Esophagus mucosa (tissue), 1 donor: Measurements from ENCODE around the gene KCNH2. TPM values are rescaled to one million over a fixed set of nuclear protein-coding genes. Genes with fewer than 3 reads are reported as not detected.

Experiments used
- ATAC-seq: fragments of 200-7000 bp; cut with Tn5 transposase; one replicate; pipeline ENCODE4 v1.9.1; 2020
- total RNA-seq: library from RNA; stranded (reverse); gene quantifications from one replicate; pipeline ENCODE4 v1.2.4, GENCODE V29; 2023
- donor health status: DM: yes; HTN: yes; CAD: no.

The KCNH2 gene
- total RNA-seq, 1 donor from 2014 or later: 0.20 TPM

DNA sequence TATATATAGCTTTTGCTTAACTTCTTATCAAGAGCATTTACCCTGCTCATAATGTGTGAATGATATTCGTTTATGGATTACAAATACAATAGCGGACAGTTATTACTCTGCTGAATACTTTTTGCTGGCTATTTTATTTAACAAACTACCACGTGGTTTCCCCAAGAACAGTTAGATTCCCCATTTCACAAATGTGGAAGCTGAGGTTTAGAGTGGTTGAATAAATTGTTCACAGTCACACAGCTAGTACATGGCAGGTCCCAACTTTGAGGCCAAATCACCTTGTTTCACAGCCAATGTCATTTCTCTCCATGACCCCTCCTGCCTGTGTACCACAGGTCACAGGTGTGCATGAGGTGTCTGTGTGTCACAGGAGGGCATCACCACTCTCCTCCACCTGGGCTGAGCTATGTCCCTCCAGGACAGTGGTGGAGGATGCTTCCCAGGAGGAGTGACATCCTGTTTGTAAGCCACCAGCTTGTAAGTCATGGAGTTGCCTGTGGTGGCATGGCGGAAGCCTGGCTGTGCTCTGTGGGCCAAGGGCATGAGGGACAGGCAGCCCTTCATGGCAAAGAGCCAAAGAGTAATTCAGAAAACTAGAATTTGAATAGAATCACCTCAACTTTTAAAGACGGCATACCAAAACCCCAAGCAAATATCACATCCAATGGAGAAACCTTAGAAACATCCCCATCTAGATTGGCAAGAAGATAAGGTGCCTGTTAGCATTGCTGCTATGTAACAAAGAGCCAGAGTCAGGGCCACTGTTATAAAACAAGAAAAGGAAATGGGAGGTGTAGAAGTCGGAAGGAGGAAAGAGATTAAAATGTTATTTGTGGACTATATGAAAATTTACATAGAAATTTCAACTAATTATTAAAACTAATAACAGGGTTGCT, 73.9 kb downstream of the KCNH2 start:
- no peak for ATAC-seq

DNA sequence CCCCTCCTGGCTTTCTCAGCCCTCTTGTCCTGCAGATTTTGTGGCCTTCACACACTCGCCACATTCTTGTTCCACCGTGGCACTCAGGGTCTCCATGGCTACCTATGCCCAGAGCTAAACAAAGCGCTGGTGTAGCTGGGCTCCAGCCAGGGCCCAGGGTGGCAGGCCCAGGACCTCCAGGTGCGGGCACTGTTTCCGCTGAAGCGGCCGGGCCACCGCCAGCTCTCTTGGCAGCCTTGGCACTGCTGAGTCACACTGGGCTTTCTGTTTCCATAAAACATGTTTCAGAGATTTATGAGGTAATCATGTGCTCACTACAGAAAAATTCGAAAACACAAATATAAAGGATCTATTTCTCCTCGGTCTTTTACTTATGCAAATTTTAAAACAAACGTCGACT, 74.5 kb downstream of the KCNH2 start:
- peak; percentile 33 for ATAC-seq

DNA sequence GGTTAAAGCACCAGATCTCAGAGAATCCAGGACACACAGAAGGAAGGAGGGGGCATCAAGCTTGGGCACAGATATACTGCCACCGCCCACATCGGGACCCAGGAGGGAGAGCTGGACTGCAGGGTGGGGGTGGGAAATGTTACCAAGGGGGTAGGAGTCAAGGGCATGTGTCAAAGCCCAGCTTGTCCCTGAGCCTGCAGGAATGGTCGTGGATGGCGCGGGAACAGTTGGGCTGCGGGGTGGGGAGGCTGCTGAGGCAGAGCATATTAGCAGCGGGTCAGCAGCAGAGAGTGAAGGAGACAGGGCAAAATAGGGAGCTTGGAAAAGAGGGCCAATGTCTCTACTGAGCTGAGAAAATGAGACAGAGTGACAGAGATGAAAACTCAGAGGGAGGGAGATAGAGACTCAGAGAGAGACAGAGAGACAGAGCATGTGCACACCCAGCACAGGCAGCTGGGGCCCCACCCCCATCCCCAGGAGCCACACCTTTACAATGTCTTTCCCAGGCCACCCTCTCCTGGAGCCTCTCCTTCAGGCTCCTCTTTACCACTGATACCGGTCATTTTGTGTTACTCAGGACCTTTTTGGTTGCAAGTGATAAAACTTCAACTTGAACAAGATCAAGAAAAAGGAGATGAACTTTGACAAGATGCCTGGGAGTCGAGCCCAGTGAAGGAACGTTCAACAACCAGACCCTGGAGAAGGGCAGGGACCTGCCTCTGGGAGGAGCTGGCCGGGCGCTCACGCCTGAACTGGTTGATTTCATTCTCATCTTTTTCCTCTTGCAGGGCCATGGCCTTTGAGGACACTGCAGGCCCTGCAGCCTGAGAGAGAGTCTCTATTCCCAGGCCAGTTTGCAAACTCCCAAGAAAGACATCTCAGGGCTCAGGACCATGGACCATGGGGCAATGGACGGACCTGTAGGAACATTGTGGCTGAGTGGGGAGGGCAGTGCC, 75.8 kb downstream of the KCNH2 start:
- ATAC-seq: no peak

DNA sequence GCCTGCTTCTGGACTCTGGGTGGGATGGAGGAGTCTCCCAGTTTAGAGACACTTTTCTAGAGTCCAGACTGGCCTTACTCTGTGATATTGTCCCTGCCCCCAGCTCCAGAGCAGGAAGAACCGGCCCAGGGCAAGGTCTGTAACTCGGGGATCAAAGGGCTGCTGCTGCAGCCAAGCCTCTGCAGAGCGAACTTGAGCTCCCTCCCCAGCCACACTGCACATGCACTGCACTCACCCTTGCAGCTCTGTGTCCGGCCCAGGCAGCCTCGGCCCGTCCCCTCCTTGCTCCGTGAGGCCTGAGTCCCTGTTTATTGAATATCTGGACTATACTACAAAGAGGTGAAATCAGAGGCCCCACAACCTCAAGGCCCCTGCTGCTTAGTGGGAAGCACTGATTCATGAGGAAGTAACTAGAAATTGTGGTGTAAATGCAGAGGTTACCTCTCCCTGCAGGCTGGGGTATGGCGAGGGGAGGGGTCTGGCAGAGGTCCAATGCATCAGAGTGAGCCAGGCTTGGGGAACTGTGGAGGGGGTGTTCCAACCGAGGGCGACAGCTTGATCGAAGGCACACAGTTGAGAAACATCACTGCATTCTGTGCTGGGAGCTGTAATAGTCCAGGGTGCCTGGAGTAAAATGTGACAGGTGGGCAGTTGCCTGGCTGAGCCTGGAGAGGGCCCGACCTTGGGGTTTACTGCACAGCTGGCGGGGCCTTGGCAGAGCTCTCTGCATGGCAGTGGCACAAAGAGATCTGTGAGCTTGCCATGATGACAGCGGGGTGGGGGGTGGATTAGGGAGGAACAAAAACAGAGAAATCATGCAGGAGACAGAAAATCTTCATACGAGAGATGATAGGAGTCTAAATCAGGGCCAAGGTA, 76.7 kb downstream of the KCNH2 start:
- ATAC-seq: no peak

DNA sequence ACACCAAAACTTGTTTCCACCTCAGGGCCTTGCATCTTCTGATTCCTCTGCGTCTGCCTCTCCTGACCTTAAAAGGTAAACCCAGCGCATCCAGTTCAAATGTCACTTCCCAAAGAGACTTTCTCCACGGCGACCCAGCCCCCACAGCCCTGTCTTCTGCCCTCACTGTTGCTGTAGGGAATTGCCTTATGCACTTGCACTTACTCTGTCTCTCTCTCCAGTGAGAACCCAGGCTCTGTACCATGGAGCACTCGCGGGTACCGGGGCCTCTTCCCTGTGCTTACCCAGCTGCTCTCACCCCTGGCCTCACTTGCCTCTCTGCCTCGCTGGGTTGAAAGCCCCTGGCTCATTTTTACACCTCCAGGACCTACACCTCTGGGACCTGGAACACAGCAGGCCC, 77.4 kb downstream of the KCNH2 start:
- no peak for ATAC-seq

DNA sequence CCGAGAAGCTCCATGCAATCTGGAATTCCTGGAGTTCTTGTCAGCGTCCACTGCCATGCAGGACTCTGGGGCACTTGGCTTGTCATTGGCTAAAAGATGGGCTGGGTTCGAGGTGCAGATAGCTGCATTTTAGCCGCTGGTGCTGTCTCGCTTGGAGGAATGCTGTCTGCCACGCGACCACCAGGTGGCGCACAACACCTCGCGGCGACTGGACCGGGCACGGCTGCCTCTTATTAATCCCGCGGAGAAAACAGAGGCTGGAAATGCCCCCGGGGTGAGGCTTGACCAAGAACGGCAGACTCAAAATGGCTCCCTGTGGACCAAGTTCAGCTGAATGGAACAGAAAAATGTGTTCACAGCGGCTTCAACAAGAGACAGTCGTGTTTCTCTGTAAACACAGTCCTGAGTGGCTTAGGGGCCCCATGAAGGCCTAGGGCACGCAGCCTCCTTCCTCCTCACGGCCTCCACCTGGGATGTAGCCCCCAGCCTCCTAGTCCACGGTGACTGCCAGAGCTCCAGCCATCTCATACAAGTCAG, 79.6 kb downstream of the KCNH2 start:
- peak; percentile 70 for ATAC-seq

DNA sequence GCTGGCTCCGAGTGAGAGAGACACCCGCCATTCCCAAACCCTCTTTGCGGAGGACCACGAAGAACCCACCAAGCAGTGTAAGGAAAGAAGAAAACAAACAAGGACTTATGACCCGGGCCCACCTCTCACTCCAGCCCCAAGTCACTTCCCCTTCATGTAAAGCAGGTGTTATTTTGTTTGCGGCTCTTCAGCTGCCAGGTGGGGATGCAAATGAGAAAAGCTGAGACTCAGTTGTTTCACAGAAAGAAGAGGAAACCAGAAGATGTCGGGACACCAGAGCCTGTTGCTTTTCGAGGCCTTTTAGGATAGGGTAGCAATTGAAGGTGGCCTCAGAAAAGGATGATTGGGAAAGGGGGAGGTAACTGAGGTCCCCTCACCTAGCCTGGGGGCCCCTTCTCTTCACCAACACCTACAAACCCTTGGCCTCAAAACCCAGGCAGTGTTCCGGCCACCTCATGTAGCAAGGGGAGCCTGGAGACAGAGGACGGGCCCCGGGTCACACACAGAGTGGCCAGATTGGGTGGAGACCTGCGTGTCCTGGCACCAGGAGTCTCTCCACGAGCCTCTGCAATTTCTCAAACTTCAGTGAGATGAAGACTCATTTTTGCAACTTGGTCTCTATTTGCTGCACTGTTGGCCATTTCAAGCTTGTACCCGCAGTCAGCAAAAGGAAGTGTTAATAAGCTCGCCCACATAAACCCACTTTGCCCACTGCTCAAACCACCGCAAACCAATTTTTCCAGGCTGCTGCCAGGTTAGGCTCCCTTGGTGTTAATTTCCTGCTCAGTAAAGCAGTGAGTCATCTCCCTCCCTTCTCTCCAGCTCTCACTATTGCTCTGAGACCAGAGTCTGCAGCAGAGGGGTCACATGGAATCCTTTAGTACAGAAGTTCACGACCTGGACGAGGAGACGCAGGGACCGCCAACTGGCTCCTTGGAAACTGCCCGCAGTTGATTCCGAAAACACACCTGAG, 80.3 kb downstream of the KCNH2 start:
- ATAC-seq: peak; percentile 22

DNA sequence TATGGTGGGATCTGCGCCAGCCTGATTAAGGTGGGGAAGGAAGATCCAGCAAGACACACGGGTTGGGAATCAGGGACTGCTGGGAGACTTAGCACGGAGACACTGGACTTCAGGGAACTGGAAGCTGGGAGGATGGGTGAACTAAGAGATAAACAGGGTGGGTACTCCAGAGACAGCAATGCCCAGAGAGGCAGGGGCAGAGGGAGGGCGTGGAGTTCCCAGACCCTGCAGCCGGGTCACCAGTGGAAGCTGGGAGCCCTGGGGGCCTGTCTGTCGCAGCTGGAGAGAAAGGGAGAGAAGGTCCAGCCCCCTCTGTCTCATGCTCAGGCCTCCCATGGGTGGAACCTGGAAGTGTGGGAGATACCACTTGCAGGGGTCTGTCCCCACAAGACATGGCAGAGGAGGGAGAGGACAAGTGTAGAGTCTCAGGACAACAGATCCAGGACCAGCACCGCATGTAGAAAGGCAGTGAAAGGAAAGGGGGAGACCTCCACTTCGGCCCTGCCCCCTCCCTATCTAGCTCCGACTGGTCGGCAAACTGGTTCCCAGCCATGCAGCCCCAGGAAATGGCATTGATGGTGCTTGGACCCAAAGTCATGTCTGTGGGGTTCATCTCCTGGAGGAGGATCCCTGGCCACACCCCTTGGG, 81.4 kb downstream of the KCNH2 start:
- no peak for ATAC-seq

DNA sequence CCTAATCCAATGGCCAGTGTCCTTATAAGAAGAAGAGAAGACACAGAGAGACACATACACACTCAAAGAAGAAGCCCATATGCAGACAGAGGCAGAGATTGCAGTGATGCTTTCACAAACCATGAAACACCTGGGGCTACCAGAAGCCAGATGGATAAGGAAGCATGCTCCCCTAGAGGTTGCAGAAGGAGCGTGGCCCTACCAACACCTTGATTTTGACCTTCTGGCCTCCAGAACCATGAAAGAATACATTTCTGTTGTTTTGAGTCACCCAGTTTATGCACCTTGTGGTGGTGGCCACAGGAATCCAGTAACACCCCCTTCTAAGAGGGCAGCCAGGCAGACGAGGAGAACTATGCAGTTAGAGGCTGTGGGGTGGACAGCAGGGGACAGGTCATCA, 82.3 kb downstream of the KCNH2 start:
- ATAC-seq: no peak

Other genes with a start within 250 kb of the KCNH2 start
- gene GIMAP5, start 240.9 kb downstream of the KCNH2 start, total RNA-seq: 1.4 TPM
- gene TMEM176B, start 178.0 kb downstream of the KCNH2 start, total RNA-seq: 4.2 TPM
- gene TMEM176A, start 177.6 kb downstream of the KCNH2 start, total RNA-seq: 2.6 TPM
- 6.3 TPM for gene AOC1, start 125.8 kb downstream of the KCNH2 start, total RNA-seq
- 3.1 TPM for gene NOS3, start 12.7 kb upstream of the KCNH2 start, total RNA-seq
- gene ATG9B, start 46.2 kb upstream of the KCNH2 start, total RNA-seq: 16.7 TPM
- 25.1 TPM for gene ABCB8, start 50.1 kb upstream of the KCNH2 start, total RNA-seq
- gene ASIC3, start 70.2 kb upstream of the KCNH2 start, total RNA-seq: 0.52 TPM
- 11.4 TPM for gene CDK5, start 79.6 kb upstream of the KCNH2 start, total RNA-seq
- 35.9 TPM for gene SLC4A2, start 81.3 kb upstream of the KCNH2 start, total RNA-seq
- gene FASTK, start 102.5 kb upstream of the KCNH2 start, total RNA-seq: 55.5 TPM
- 23.2 TPM for gene TMUB1, start 105.2 kb upstream of the KCNH2 start, total RNA-seq
- gene AGAP3, start 108.2 kb upstream of the KCNH2 start, total RNA-seq: 76.1 TPM
- gene GBX1, start 189.4 kb upstream of the KCNH2 start, total RNA-seq: not detected
- gene ASB10, start 208.9 kb upstream of the KCNH2 start, total RNA-seq: not detected
- not detected for gene H2BK1, start 232.2 kb upstream of the KCNH2 start, total RNA-seq
- 25.7 TPM for gene ABCF2, start 248.9 kb upstream of the KCNH2 start, total RNA-seq